ENCODE results near the gene EYS. TPM values are rescaled to one million over a fixed set of nuclear protein-coding genes. Genes with fewer than 3 reads are reported as not detected.
A peak's percentile ranks its signal among the peaks of the same experiment; 100 is the strongest.

The EYS gene
- total and polyA plus RNA-seq, 8 donors: 0.03 to 0.25 (median 0.13) TPM

DNA sequence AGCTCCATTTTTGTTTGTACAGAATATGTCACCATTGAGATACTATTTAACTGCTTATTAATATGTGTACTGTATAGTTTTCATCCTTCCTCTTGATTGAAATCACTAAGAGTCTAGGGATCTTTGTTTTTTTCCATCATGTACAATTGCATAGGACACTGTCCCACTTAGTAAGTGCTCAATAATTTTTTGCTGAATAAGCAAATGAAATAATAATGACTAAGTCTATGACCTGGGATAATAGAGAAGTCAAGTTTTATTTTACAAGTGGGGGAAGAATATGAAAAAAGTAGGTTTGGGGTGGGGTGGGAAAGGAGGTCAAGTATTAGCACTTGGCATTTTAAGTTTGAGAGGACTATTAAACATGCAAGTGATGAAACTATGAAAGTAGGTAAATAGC lies 4.5 kb upstream of the EYS start:
- intact Hi-C loops (cut with DNase I): no loop called here
- ATAC-seq (no peak), DNase-seq (no peak), FAIRE-seq (no peak)
- Histone ChIP-seq H3K27ac (no peak overlapping the region), H3K27me3 (no peaks in the 10 kb centered on the region), H3K4me1 (no peaks in the 10 kb centered on the region), H3K36me3 (no peaks in the 10 kb centered on the region), H3K9me3 (no peaks in the 10 kb centered on the region), H3K4me3 (no peak overlapping the region)
- TF ChIP-seq, protein P1, sequence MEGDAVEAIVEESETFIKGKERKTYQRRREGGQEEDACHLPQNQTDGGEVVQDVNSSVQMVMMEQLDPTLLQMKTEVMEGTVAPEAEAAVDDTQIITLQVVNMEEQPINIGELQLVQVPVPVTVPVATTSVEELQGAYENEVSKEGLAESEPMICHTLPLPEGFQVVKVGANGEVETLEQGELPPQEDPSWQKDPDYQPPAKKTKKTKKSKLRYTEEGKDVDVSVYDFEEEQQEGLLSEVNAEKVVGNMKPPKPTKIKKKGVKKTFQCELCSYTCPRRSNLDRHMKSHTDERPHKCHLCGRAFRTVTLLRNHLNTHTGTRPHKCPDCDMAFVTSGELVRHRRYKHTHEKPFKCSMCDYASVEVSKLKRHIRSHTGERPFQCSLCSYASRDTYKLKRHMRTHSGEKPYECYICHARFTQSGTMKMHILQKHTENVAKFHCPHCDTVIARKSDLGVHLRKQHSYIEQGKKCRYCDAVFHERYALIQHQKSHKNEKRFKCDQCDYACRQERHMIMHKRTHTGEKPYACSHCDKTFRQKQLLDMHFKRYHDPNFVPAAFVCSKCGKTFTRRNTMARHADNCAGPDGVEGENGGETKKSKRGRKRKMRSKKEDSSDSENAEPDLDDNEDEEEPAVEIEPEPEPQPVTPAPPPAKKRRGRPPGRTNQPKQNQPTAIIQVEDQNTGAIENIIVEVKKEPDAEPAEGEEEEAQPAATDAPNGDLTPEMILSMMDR (IDR thresholded peaks at IDR 0.05): no peak

GRCh38 chr6:65709099-65709830 lies 2.2 kb upstream of the EYS start:
- Histone ChIP-seq H3K27me3 (no peaks in the 10 kb centered on the region), H3K4me1 (no peaks in the 10 kb centered on the region), H3K27ac (no peak overlapping the region), H3K4me3 (no peak overlapping the region), H3K36me3 (no peaks in the 10 kb centered on the region), H3K9me3 (no peaks in the 10 kb centered on the region)
- TF ChIP-seq, protein P1 (IDR thresholded peaks at IDR 0.05): no peak
- 84 to 95% methylated on average over 5 of the region's 5 CpGs for WGBS, 2 donors
- no peak for FAIRE-seq
- DNase-seq: no peak
- intact Hi-C loops (cut with DNase I): no loop called here
- no peak for ATAC-seq

- WGBS, 2 donors: 92 to 94% methylated on average over 1 of the region's 1 CpG
- TF ChIP-seq, protein P1 (IDR thresholded peaks at IDR 0.05): no peak
- Histone ChIP-seq H3K27ac (no peak overlapping the region), H3K27me3 (no peaks in the 10 kb centered on the region), H3K36me3 (no peaks in the 10 kb centered on the region), H3K9me3 (no peaks in the 10 kb centered on the region), H3K4me3 (no peak overlapping the region), H3K4me1 (no peaks in the 10 kb centered on the region)
- DNase-seq (no peak), FAIRE-seq (no peak), ATAC-seq (no peak)
- intact Hi-C loops (cut with DNase I): no loop called here
Measured at GRCh38 chr6:65708162-65708561, 1.1 kb upstream of the EYS start.

DNA sequence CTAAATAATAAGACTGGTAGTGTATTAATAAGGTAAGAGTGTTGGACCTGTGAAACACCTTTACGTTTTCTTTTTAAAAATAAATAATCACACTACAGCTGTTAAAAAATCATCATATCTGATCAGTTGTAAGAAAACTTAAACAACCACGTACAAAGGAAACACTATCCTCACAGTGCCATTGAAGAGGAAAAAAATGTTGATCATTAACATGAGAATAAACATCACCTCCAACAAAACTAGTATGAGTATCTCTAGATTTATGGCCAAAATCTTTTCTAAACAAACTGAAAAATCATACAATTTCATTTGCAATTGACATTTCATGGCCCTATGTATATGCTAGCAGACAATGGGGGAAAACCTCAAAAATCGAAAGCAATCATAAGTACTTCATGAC lies 590 bp downstream of the EYS start:
- Histone ChIP-seq H3K4me3 (no peak overlapping the region), H3K36me3 (no peaks in the 10 kb centered on the region), H3K27ac (no peak overlapping the region), H3K9me3 (no peaks in the 10 kb centered on the region), H3K4me1 (no peaks in the 10 kb centered on the region), H3K27me3 (no peaks in the 10 kb centered on the region)
- intact Hi-C loops (cut with DNase I): no loop called here
- 24 to 26% methylated on average over 3 of the region's 3 CpGs for WGBS, 2 donors
- no peak for ATAC-seq
- DNase-seq: no peak
- TF ChIP-seq, protein P1 (IDR thresholded peaks at IDR 0.05): no peak
- no peak for FAIRE-seq

DNA sequence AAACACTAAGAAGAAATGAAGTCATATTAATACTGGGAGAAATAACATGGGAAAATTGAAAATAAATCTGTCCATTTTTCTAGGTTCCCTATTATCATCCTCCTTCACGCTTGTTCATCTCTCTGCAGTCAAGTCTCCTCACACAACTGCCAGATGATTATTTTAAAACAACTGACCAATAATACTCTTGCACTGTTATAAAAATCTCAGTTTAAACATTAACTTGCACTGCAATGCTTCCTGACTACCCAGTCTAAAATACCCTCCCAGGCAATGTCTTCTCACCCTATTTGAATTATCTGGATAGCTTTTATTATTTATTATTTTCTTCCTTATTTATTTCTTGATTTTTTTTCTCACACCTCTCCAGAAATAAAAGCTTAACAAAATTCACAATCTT lies 5.7 kb downstream of the EYS start:
- ATAC-seq: peak in 1 of 4 donors; percentile 56
- FAIRE-seq: no peak
- TF ChIP-seq, protein P1 (IDR thresholded peaks at IDR 0.05): no peak
- no peaks in the 10 kb centered on the region for H3K4me1 ChIP-seq
- H3K27ac ChIP-seq: no peak overlapping the region
- H3K36me3 ChIP-seq: no peaks in the 10 kb centered on the region
- WGBS, 2 donors: 60 to 77% methylated on average over 1 of the region's 1 CpG
- no peak overlapping the region for H3K4me3 ChIP-seq
- H3K9me3 ChIP-seq: no peaks in the 10 kb centered on the region
- DNase-seq: no peak
- no peaks in the 10 kb centered on the region for H3K27me3 ChIP-seq
- intact Hi-C loops (cut with DNase I): no loop called here
